Measurements from ENCODE around the gene NSUN5. TPM values are rescaled to one million over a fixed set of nuclear protein-coding genes. Genes with fewer than 3 reads are reported as not detected.

Gene NSUN5
- total and polyA plus RNA-seq, 9 of the 15 experiments (the other 6 are each of a cell fraction or from before 2014, with no cell fraction given) = 4.7 to 115 (median 43.0) TPM

DNA sequence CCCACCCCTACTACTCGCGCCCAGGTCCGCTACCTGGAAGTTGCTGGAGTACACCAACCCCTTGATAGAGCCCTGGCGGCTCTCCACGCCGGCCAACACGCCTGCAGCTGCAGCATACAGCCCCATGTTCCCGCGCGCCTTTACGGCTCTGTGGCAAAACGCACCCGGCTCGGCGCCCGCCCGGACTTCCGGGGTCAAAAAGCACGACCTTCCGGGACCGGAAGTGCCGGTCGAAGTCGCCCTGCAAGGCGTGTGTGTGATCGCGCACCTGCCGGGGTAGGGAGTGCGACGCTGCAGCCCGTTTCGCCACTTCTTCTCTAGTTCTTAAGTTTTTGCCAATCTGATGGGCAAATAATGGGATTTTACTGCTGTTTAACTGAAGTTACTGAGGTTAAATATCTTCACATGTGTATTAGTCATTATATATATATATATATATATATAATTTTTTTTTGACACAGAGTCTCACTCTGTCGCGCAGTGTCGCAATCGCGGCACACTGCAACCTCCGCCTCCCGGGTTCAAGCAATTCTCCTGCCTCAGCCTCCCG, at the start of gene NSUN5 (continued):
- TF ChIP-seq BRF1 (IDR thresholded peaks at IDR 0.05; ENCODE audit: borderline replicate concordance, extremely low read depth, insufficient read length) = no peak
- TF ChIP-seq IFI16 (CRISPR knock-in tag; IDR thresholded peaks at IDR 0.05) = no peak
- peak; percentile 75 for TF ChIP-seq HCFC1 (IDR thresholded peaks at IDR 0.05; ENCODE audit: low read depth, low read length)
- no peak for TF ChIP-seq ZNF133 (CRISPR knock-in tag; IDR thresholded peaks at IDR 0.05)
- TF ChIP-seq GTF2E2 (tag; IDR thresholded peaks at IDR 0.05) = peak; percentile 71
- peak; percentile 70; the same call in 1 of the 2 replicates for TF ChIP-seq ZNF175 (CRISPR knock-in tag; IDR thresholded peaks at IDR 0.05; ENCODE audit: low read depth)
- TF ChIP-seq TEAD4 (IDR thresholded peaks at IDR 0.05; ENCODE audit: low read length) = peak; percentile 59; the same call in 1 of the 2 replicates
- no peak for TF ChIP-seq TEAD4 (CRISPR knock-in tag; IDR thresholded peaks at IDR 0.05; ENCODE audit: borderline replicate concordance)
- TF ChIP-seq RAD21 (CRISPR knock-in tag; conservative IDR thresholded peaks at IDR 0.05 in 1 of 2, IDR thresholded peaks at IDR 0.05 in 1 of 2) = peak in 1 of 2 experiments; percentile 11; a peak in 1 of 4 replicates
- peak; percentile 88 for TF ChIP-seq CREM (IDR thresholded peaks at IDR 0.05; ENCODE audit: low read depth)
- peak; percentile 99 for TF ChIP-seq ELF1 (tag; IDR thresholded peaks at IDR 0.05)
- peak; percentile 64; the same call in 1 of the 2 replicates for TF ChIP-seq ETS1 (conservative IDR thresholded peaks at IDR 0.05; ENCODE audit: control insufficient read depth, low read depth, low read length)
- peak; percentile 96 for TF ChIP-seq POLR2G (IDR thresholded peaks at IDR 0.05; ENCODE audit: low read depth, low read length)
- peak; percentile 81; the same call in 1 of the 2 replicates for TF ChIP-seq E2F1 (CRISPR knock-in tag; IDR thresholded peaks at IDR 0.05)
- peak; percentile 96 for TF ChIP-seq E4F1 (CRISPR knock-in tag; IDR thresholded peaks at IDR 0.05; ENCODE audit: borderline replicate concordance)
- no peak for TF ChIP-seq CHD1 (IDR thresholded peaks at IDR 0.05; ENCODE audit: low read length)
- TF ChIP-seq RBBP5 (IDR thresholded peaks at IDR 0.05; ENCODE audit: borderline replicate concordance, insufficient read depth, low read length, poor library complexity, severe bottlenecking) = peak; percentile 80
- TF ChIP-seq GMEB1 (CRISPR knock-in tag; IDR thresholded peaks at IDR 0.05) = peak; percentile 28; the same call in 1 of the 2 replicates
- peak; percentile 77; the same call in 1 of the 2 replicates for TF ChIP-seq PHF8 (IDR thresholded peaks at IDR 0.05; ENCODE audit: borderline replicate concordance, low read length)

Measured in K562 (cell line).